Esophagus squamous epithelium (tissue), 5 donors: ENCODE measurements around the gene LONP1. TPM values are rescaled to one million over a fixed set of nuclear protein-coding genes. Genes with fewer than 3 reads are reported as not detected.
A peak's percentile ranks its signal among the peaks of the same experiment; 100 is the strongest.
"Not testable (repeated sequence)": the region's sequence is repeated elsewhere in the genome, so short reads cannot be mapped to it uniquely, and the experiment has no call there.

Experiments
- DNase-seq: peaks from one replicate; lab custom pipeline; 2025; lab: John Stamatoyannopoulos, UW
- H3K27ac ChIP-seq, 4 donors: fragments of 200-600 bp; sonication (generic); one replicate each; pipeline ENCODE4 v1.5.1; 2016 to 2019; ENCODE audit warnings: mild to moderate bottlenecking in 1 of 4
- H3K27me3 ChIP-seq, 4 donors: fragments of 200-600 bp; sonication (generic); 1 replicate in 3 of 4; 2 replicates in 1 of 4; pipeline versions ENCODE4 v1.5.1 to v1.6.0; 2017 to 2021; ENCODE audit warnings: antibody characterized with exemption in 1 of 4
- H3K36me3 ChIP-seq, 3 donors: fragments of 200-600 bp; sonication (generic); one replicate each; pipeline ENCODE4 v1.5.1; 2016 to 2019
- H3K4me1 ChIP-seq, 3 donors: fragments of 200-600 bp; sonication (generic); one replicate each; pipeline ENCODE4 v1.5.1; 2017 to 2019
- H3K4me3 ChIP-seq, 4 donors: fragments of 200-600 bp; sonication (generic); 1 replicate in 3 of 4; 2 replicates in 1 of 4; pipeline ENCODE4 v1.5.1; 2016 to 2019; ENCODE audit warnings: mild to moderate bottlenecking in 2 of 4, moderate library complexity in 1 of 4
- H3K9me3 ChIP-seq, 3 donors: fragments of 200-600 bp; sonication (generic); one replicate each; pipeline ENCODE4 v1.5.1; 2016 to 2019
- CTCF ChIP-seq, 6 experiments: fragments of 450-650 bp in 4 of 6; fragments of 200-600 bp in 2 of 6; sonication (generic) in 2 of 6; IDR thresholded peaks; one replicate each; pipeline ENCODE4 v1.5.1; 2016 to 2019; ENCODE audit warnings: antibody characterized with exemption in 6 of 6, mild to moderate bottlenecking in 4 of 6, moderate library complexity in 4 of 6
- POLR2A ChIP-seq, 4 donors: fragments of 450-650 bp; IDR thresholded peaks; one replicate each; pipeline ENCODE4 v1.6.1; 2017; ENCODE audit warnings: antibody characterized with exemption in 4 of 4, mild to moderate bottlenecking in 4 of 4, moderate library complexity in 3 of 4
- WGBS, 2 donors: methylation state at CpG; one replicate each; pipeline ENCODE4 v1.1.5; 2018; 5-methylcytosine and 5-hydroxymethylcytosine counted together
- intact Hi-C: fragments of 100-400 bp; cut with DNase I; formaldehyde crosslinking; loops from one replicate; pipeline ENCODE4 v1.15.0; 2022
- total RNA-seq, 4 donors: library from RNA; depleted of rRNA; stranded (reverse); fragments of >200 nt; gene quantifications; one replicate each; pipeline ENCODE4 v1.1.0, GENCODE V29; 2016
- donor health status: DM: yes; HTN: yes; CAD: no.

LONP1 gene
- total RNA-seq, 4 donors from 2014 or later: 38.0 to 68.5 (median 51.2) TPM

- intact Hi-C loops: loop anchor here (2.0 kb wide), 1 partner anchor 28 kb away; no protein-coding TSS in a partner anchor
- H3K4me3 ChIP-seq: peak overlapping the region; percentile 82 to 94 (median 86)
- H3K27me3 ChIP-seq: no peaks in the 10 kb centered on the region
- WGBS, 2 donors: 2% methylated on average over 25 of the region's 54 CpGs; no CpG with 5 or more reads in 1 of the 2 donors
- H3K27ac ChIP-seq: peak overlapping the region; percentile 93 to 97 (median 94)
- peaks cover 21 to 65% (median 26%) of the 10 kb centered on the region in 3 donors for H3K4me1 ChIP-seq
- H3K36me3 ChIP-seq: peaks cover 25 to 49% (median 43%) of the 10 kb centered on the region in 3 donors
- DNase-seq: no peak
- TF ChIP-seq CTCF (IDR thresholded peaks at IDR 0.05): no peak
- TF ChIP-seq POLR2A (IDR thresholded peaks at IDR 0.05): peak in 1 of 4 donors; percentile 4
- H3K9me3 ChIP-seq: no peaks in the 10 kb centered on the region
Observed at GRCh38 chr19:5690955-5691821, 28.8 kb downstream of the LONP1 start.

GRCh38 chr19:5690125-5690954 is 29.6 kb downstream of the LONP1 start, which contains the start of gene RPL36:
Gene RPL36, plus strand, starts transcription at chr19:5690295. Its CDS starts 213 bp downstream, at chr19:5690508.
- no peaks in the 10 kb centered on the region for H3K9me3 ChIP-seq
- H3K4me1 ChIP-seq: peaks cover 21 to 69% (median 28%) of the 10 kb centered on the region in 3 donors
- H3K36me3 ChIP-seq: peaks cover 25 to 40% (median 37%) of the 10 kb centered on the region in 3 donors
- H3K27me3 ChIP-seq: no peaks in the 10 kb centered on the region
- WGBS, 2 donors: 0 to 3% methylated on average over 15 to 26 of the region's 73 CpGs
- intact Hi-C loops: loop anchor here (2.0 kb wide), 1 partner anchor 28 kb away; no protein-coding TSS in a partner anchor
- peak; percentile 83 for DNase-seq
- H3K4me3 ChIP-seq: peak within 1 kb of the TSS; percentile 82 to 94 (median 86)
- TF ChIP-seq CTCF (IDR thresholded peaks at IDR 0.05) (peak; percentile 88 to 100 (median 99)), POLR2A (IDR thresholded peaks at IDR 0.05) (peak in 3 of 4 donors; percentile 45 to 92 (median 86))
- H3K27ac ChIP-seq: peak within 1 kb of the TSS; percentile 93 to 97 (median 94)

GRCh38 chr19:5688262-5688881 is 31.6 kb downstream of the LONP1 start:
- not testable (repeated sequence) for H3K9me3 ChIP-seq, H3K27me3 ChIP-seq, H3K27ac ChIP-seq, H3K4me3 ChIP-seq, DNase-seq
- H3K4me1 ChIP-seq: peaks cover 15 to 61% (median 28%) of the 10 kb centered on the region in 3 donors
- peaks cover 6 to 20% (median 18%) of the 10 kb centered on the region in 3 donors for H3K36me3 ChIP-seq
- WGBS, 2 donors: 86 to 95% methylated on average over 12 to 13 of the region's 13 CpGs
- intact Hi-C loops: loop anchor here (10.0 kb wide), 1 partner anchor 64 kb away; the partner anchor contains the start of genes SAFB and SAFB2

- Histone ChIP-seq H3K9me3 (no peaks in the 10 kb centered on the region), H3K36me3 (peaks cover 0 to 12% (median 10%) of the 10 kb centered on the region in 3 donors), H3K27me3 (no peaks in the 10 kb centered on the region), H3K4me3 (peak overlapping the region; percentile 45 to 83 (median 64)), H3K27ac (peak overlapping the region; percentile 76 to 94 (median 92)), H3K4me1 (peaks cover 14 to 53% (median 21%) of the 10 kb centered on the region in 3 donors)
- TF ChIP-seq POLR2A (IDR thresholded peaks at IDR 0.05): no peak
- 74 to 86% methylated on average over 7 to 8 of the region's 76 CpGs for WGBS, 2 donors
- intact Hi-C loops: loop anchor here (10.0 kb wide), 1 partner anchor 63 kb away; the partner anchor contains the start of genes SAFB and SAFB2
- no peak for DNase-seq
Observed at GRCh38 chr19:5687360-5688198, 32.4 kb downstream of the LONP1 start.
